Adrenal gland (tissue), 12 donors: ENCODE measurements around the gene VPS8. TPM values are rescaled to one million over a fixed set of nuclear protein-coding genes. Genes with fewer than 3 reads are reported as not detected.
A peak's percentile ranks its signal among the peaks of the same experiment; 100 is the strongest.

Experiments
- DNase-seq, 7 donors: peaks; one replicate each; pipeline ENCODE4 v3.0.0-alpha.2; 2019 to 2020
- H3K27ac ChIP-seq, 5 donors: fragments of 200-600 bp; sonication (generic) in 4 of 5; 1 replicate in 3 of 5; 2 replicates in 2 of 5; pipeline versions ENCODE4 v1.5.1 to v1.8.0; 2016 to 2020; ENCODE audit warnings: mild to moderate bottlenecking in 1 of 5
- H3K27me3 ChIP-seq: fragments of 200-600 bp; 2 replicates; pipeline ENCODE4 v1.8.0; 2021
- H3K36me3 ChIP-seq, 2 donors: fragments of 200-600 bp; replicated peaks in 1 of 2; 1 replicate in 1 of 2; 2 replicates in 1 of 2; pipeline versions ENCODE4 v1.5.1 to v1.8.0; 2018 to 2022
- H3K4me1 ChIP-seq, 2 donors: fragments of 200-600 bp; replicated peaks in 1 of 2; 1 replicate in 1 of 2; 2 replicates in 1 of 2; pipeline versions ENCODE4 v1.5.1 to v1.8.0; 2018 to 2021
- H3K4me3 ChIP-seq, 4 donors: fragments of 200-600 bp; sonication (generic) in 3 of 4; one replicate each; pipeline ENCODE4 v1.5.1; 2016 to 2018
- H3K9me3 ChIP-seq, 3 donors: fragments of 200-600 bp; sonication (generic) in 1 of 3; replicated peaks in 1 of 3; 1 replicate in 2 of 3; 2 replicates in 1 of 3; pipeline versions ENCODE4 v1.5.1 to v1.8.0; 2016 to 2021
- CTCF ChIP-seq, 6 experiments: fragments of 450-650 bp in 4 of 6; fragments of 200-600 bp in 2 of 6; sonication (generic) in 1 of 6; IDR thresholded peaks; 1 replicate in 5 of 6; 2 replicates in 1 of 6; pipeline versions ENCODE4 v1.5.1 to v1.8.0; 2016 to 2021; ENCODE audit warnings: antibody characterized with exemption in 6 of 6, mild to moderate bottlenecking in 2 of 6, moderate library complexity in 1 of 6
- POLR2A ChIP-seq, 2 donors: fragments of 450-650 bp; IDR thresholded peaks; one replicate each; pipeline ENCODE4 v1.6.1; 2017; ENCODE audit warnings: antibody characterized with exemption in 2 of 2, mild to moderate bottlenecking in 2 of 2, moderate library complexity in 1 of 2
- WGBS, 4 donors: extraction: QIAGEN DNeasy Blood & Tissue Kit in 2 of 4; methylation state at CpG; one replicate each; pipeline versions ENCODE4 v1.1.5 to v1.1.7; 2013 to 2017; 5-methylcytosine and 5-hydroxymethylcytosine counted together
- intact Hi-C, 2 donors: fragments of 100-400 bp; cut with DNase I; formaldehyde crosslinking; loops; one replicate each; pipeline versions ENCODE4 v1.14.1 to v1.15.0; 2022 to 2023
- polyA plus RNA-seq, 3 donors: library from polyadenylated mRNA; stranded (reverse); fragments of 200-250 nt in 2 of 3; fragments of 350-450 nt in 1 of 3; fragmentation: Illumina TruSeq in 1 of 3; extraction: RNeasy Lipid Tissue Mini Kit (QIAGEN cat#74804) in 1 of 3; gene quantifications; one replicate each; pipeline ENCODE4 v1.2.3, GENCODE V29; 2013 to 2014
- total RNA-seq, 9 donors: library from RNA; depleted of rRNA in 4 of 9; stranded (reverse); fragments of >200 nt in 4 of 9; fragments of 120-200 nt in 1 of 9; fragmentation: NEBNext Ultra II Directional in 1 of 9; extraction: Animal tissue kit (Norgen Biotek cat#: 25700) in 1 of 9; gene quantifications; one replicate each; pipeline versions ENCODE4 v1.1.0 to v1.2.4, GENCODE V29; 2013 to 2023
- donor health status: healthy with polysubstance abuse.
- donor health status: Bipolar disorder and iron deficiency.
- donor health status: DM: yes; HTN: yes; CAD: no.
- donor health status: DM: no; HTN: no; CAD: no.
- donor health status: DM: no; HTN: no; CAD: no.
- donor health status: DM: yes; HTN: yes; CAD: no.

Gene VPS8
- total and polyA plus RNA-seq, 12 donors = 17.6 to 96.4 (median 33.9) TPM

GRCh38 chr3:184784731-184785500 lies 27.1 kb upstream of the VPS8 start:
- intact Hi-C loops = loop anchor here in 1 of 2 donors (10.0 kb wide), 1 partner anchor 390 kb away; no protein-coding TSS in a partner anchor
- H3K36me3 ChIP-seq = no peaks in the 10 kb centered on the region
- no peaks in the 10 kb centered on the region for H3K4me1 ChIP-seq
- TF ChIP-seq POLR2A (IDR thresholded peaks at IDR 0.05) = no peak
- TF ChIP-seq CTCF (IDR thresholded peaks at IDR 0.05) = no peak
- no peak overlapping the region for H3K27ac ChIP-seq
- 58 to 72% (median 64%) methylated on average over 13 of the region's 13 CpGs for WGBS, 4 donors
- no peaks in the 10 kb centered on the region for H3K9me3 ChIP-seq
- H3K4me3 ChIP-seq = no peak overlapping the region
- no peaks in the 10 kb centered on the region for H3K27me3 ChIP-seq
- DNase-seq = no peak

GRCh38 chr3:184785890-184786279 lies 26.1 kb upstream of the VPS8 start:
- Histone ChIP-seq H3K4me1 (no peaks in the 10 kb centered on the region), H3K27me3 (no peaks in the 10 kb centered on the region), H3K27ac (no peak overlapping the region), H3K9me3 (no peaks in the 10 kb centered on the region), H3K4me3 (no peak overlapping the region), H3K36me3 (no peaks in the 10 kb centered on the region)
- intact Hi-C loops = loop anchor here in 1 of 2 donors (10.0 kb wide), 1 partner anchor 391 kb away; no protein-coding TSS in a partner anchor
- TF ChIP-seq POLR2A (IDR thresholded peaks at IDR 0.05) (no peak), CTCF (IDR thresholded peaks at IDR 0.05) (no peak)
- 73 to 78% (median 75%) methylated on average over 12 of the region's 12 CpGs for WGBS, 4 donors
- no peak for DNase-seq

- peak in 6 of 7 donors; percentile 41 to 73 (median 52) for DNase-seq
- no peaks in the 10 kb centered on the region for H3K36me3 ChIP-seq
- H3K9me3 ChIP-seq = no peaks in the 10 kb centered on the region
- H3K27ac ChIP-seq = peak overlapping the region in 2 of 5 donors; percentile 17 to 21
- no peak for TF ChIP-seq POLR2A (IDR thresholded peaks at IDR 0.05)
- TF ChIP-seq CTCF (IDR thresholded peaks at IDR 0.05) = no peak
- 17 to 36% (median 22%) methylated on average over 9 to 10 of the region's 10 CpGs for WGBS, 4 donors
- H3K4me3 ChIP-seq = no peak overlapping the region
- intact Hi-C loops = loop anchor here in 1 of 2 donors (10.0 kb wide), 1 partner anchor 392 kb away; no protein-coding TSS in a partner anchor
- no peaks in the 10 kb centered on the region for H3K27me3 ChIP-seq
- no peaks in the 10 kb centered on the region for H3K4me1 ChIP-seq
These were observed 25.6 kb upstream of the VPS8 start for GRCh38 chr3:184786280-184786941.

GRCh38 chr3:184788751-184789150 lies 23.2 kb upstream of the VPS8 start:
- 56 to 66% (median 62%) methylated on average over 4 of the region's 4 CpGs for WGBS, 4 donors
- H3K4me3 ChIP-seq = no peak overlapping the region
- no peak for DNase-seq
- H3K27me3 ChIP-seq = no peaks in the 10 kb centered on the region
- no peak overlapping the region for H3K27ac ChIP-seq
- intact Hi-C loops = loop anchor here in 1 of 2 donors (10.0 kb wide), 1 partner anchor 394 kb away; no protein-coding TSS in a partner anchor
- no peaks in the 10 kb centered on the region for H3K36me3 ChIP-seq
- H3K4me1 ChIP-seq = no peaks in the 10 kb centered on the region
- TF ChIP-seq POLR2A (IDR thresholded peaks at IDR 0.05) (no peak), CTCF (IDR thresholded peaks at IDR 0.05) (no peak)
- H3K9me3 ChIP-seq = no peaks in the 10 kb centered on the region
